Activated CD4-positive, CD25-positive, alpha-beta regulatory T cell treated with anti-CD3 and anti-CD28 coated beads, Interleukin-2, amount 50 U/mL, for 16 hours (primary cell): ENCODE results near the gene CNOT4.
"Not testable (repeated sequence)": the region's sequence is repeated elsewhere in the genome, so short reads cannot be mapped to it uniquely, and the experiment has no call there.

Experiments
- DNase-seq: peaks from one replicate; pipeline ENCODE4 v3.0.0-alpha.2; 2020; ENCODE audit warnings: low read depth, low spot score

CNOT4 gene

GRCh38 chr7:135459076-135459475, 50.8 kb downstream of the CNOT4 start:
- DNase-seq = no peak

GRCh38 chr7:135454060-135454459, 55.8 kb downstream of the CNOT4 start:
- DNase-seq = no peak

- DNase-seq = no peak
Observed at GRCh38 chr7:135449436-135449835, 60.5 kb downstream of the CNOT4 start.

- DNase-seq = no peak
Observed at GRCh38 chr7:135448753-135449152, 61.1 kb downstream of the CNOT4 start.

- no peak for DNase-seq
Observed at GRCh38 chr7:135447748-135448147, 62.2 kb downstream of the CNOT4 start.

DNA sequence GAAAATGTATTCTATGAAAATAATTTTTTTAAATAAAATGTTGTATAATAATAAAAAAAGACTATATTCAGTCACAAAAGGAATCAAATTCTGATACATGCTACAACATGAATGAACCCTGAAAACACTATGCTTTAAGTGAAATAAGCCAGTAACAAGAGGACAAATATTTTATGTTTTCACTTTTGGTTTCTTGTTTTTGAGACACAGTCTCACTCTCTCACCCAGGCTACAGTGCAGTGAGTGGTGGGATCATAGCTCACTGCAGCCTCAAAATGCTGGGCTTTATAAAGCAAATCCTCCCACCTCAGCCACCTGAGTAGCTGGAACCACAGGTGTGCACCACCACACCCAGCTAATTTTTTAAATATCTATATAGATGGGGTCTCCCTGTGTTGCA, 64.2 kb downstream of the CNOT4 start:
- DNase-seq = no peak

DNA sequence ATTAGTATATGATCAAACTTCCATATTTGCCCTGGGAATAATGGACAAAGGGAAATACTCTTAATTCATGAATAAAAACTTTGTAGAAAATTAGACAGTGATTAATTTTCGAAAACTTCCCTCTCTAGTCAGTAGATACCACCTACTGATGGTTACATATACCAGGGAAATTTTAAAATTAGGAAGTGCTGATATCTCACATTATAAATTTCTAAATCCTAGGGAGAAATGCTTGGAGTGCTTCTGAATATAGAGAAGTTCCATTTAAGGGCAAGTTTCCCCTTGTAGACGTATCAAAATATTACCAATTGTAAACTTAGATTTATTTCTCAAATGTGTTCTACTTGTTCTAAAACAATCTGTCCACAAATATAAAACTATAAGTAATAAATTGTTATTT, 64.6 kb downstream of the CNOT4 start:
- DNase-seq = not testable (repeated sequence)

DNA sequence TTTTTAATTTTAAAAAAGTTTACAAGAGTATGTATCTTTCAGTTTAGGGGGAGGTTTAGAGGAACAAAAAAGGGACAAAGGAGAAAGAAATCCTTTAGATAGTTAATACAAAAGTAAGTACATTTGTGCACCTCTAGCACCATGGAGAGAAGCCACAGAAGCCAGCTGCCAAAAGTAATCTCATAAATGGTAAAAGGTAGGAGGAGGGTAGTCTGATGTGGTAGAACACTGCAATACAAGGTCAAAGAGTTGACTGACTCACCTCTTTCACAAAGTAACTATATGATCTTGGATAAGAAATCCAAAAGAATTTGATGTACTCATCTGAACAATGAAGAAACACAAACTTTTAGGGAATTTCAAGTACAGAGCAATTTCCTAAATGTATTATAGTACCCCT, 68.1 kb downstream of the CNOT4 start:
- no peak for DNase-seq

DNA sequence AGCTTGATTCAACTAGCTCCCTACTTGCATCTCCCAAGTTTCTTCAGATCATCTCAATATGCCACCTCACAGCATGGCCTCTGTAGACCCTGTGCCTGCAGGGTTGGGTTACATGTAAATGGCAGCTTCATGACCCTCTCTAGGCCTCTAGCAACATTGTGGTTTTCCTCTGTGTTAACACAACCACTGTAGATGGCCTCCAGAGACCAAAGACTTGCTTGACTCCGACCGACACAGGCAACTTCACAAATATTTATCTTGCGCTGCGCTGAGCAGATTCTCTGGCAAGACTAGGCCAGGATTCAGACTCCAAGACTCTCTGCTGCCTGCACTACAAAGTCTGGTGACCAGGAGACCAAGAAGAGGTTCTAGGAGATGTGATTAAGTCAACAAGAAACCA, 75.9 kb downstream of the CNOT4 start:
- no peak for DNase-seq

DNA sequence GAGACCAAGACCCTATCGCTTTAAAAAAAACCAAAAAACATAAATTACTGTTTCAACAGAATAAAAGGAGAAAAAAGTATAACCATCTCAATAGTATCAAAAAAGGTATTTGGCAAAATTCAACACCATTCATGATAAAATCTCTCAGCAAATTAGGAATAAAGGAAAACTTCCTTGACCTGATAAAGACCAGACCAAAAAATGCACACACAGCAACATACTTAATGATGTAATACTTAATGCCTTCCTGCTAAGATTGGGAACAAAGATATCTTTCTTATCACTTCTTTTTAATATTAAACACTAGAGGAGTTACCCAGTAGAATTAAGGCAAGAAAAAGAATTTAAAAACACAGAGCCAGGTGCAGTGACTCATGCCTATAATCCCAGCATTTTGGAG, 79.3 kb downstream of the CNOT4 start:
- no peak for DNase-seq

- no peak for DNase-seq
Observed at GRCh38 chr7:135428879-135429278, 81.0 kb downstream of the CNOT4 start.

GRCh38 chr7:135428011-135428410, 81.9 kb downstream of the CNOT4 start:
- DNase-seq = no peak

DNA sequence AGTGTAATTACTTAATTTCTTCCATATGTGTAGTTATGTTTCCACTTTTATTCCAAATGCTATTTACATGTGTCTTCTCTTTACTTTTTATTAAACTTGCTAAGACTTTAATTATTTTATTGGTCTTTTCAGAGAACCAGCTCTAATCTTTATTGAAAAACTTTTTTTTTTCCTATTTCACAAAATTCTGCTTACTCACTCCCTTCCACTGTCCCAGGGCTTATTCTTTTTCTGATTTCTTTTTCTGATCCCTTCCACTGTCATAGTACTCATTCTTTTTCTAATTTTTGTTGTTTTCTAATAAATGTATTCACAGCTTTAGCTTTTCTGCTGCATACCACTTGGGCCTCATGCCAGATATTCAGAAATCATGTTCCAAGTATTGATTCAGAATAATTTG, 82.7 kb downstream of the CNOT4 start:
- no peak for DNase-seq

DNA sequence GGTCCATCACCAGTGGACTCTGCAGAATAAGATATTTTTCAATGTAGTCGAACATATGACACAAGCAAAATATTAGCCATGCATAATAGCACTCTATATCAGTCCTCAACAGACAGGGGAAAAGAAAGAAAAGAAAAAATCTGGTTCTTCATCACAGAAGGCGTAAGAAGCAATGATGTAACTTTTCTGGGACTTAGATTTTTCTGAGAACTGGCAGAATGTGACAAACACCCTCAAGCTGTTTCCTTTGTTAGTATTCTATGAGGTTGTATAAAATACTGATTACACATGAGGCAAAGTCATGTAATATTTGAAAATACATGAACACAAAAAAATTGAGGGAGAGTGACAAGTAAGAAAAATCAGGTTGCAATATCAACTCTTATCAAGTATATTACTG, 84.9 kb downstream of the CNOT4 start:
- DNase-seq = no peak

DNA sequence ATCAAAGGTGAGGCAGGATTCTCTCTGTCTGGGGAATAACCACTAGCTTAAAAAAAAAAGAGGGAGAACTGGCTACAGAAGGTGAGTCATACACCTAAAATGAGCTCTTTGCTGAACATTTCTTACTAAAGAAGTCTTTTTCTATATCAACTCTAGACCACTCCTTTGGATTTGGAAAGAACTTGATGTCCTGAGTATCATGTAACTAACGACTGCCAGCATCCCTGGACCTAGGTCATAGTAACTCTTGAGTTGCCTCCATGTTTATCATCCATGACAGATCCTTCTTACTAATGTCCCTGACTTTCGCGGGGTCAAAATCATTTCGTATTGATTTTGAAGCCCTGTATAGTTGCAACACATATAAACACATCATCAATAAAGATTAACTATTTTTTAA, 89.1 kb downstream of the CNOT4 start:
- no peak for DNase-seq

GRCh38 chr7:135416431-135416830, 93.5 kb downstream of the CNOT4 start:
- no peak for DNase-seq

DNA sequence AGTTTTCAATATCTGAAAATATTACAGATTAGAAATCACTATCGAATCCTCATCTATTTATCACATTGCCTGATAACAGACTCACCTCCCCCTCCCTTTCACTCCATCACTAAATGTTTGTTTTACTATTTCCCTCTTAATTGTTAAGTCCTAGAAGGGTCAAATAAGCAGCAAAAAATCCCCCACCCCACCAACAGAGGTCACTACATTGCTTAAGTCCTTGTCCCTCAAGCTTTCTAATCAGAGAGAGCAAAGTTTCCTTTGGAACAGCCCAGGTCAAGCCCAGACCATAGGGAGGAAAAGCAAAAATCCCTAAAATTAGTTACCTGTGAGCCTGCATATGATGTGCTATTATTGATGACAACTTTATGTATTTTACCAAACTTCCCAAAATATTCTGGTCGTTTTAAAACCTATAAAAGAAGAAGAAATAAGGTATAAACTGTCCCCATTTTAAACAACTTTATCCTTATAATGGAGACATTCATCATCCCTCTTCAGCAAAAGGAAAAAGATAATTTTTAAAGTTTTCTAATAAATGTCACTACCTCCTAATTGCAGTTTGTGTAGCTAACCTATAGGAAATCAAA, 95.0 kb downstream of the CNOT4 start:
- DNase-seq = no peak

GRCh38 chr7:135414208-135414607, 95.7 kb downstream of the CNOT4 start:
- no peak for DNase-seq

DNA sequence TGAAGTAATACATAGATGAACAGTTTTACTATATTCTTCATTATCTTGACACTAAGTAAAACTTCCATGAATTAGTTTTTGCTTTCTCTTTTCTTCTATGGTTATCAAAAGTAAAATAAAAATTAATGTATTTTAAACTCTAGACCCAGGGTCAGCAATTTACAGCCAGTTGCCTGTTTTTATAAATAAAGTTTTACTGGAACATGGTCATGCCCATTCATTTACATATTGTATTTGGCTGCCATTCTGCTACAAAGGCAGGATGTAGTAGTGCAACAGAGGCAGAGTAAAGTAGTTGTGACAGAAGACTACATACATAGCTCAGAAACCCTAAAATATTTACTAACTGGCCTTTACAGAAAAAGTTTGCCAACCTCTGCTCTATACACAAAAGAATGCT, 98.8 kb downstream of the CNOT4 start:
- no peak for DNase-seq

- no peak for DNase-seq
Observed at GRCh38 chr7:135410543-135410942, 99.4 kb downstream of the CNOT4 start.

- no peak for DNase-seq
Observed at GRCh38 chr7:135409845-135410542, 99.9 kb downstream of the CNOT4 start.

DNA sequence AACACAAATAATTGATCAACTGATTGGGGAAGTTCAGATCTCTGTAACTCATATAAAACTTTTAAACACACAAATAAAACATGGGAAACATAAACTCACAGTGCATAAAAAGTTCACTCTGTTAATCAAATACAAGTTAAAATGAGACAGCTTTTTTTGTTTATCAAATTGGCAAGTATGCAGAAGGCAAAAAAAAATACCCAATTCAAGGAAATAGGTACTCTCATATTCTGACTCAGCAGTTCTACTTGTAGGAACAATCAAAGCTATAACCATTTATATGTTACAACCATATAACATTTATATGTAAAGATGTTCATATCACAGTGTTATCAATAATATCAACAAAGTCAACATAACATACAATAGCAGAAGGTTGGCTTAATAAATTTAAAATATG, 102.0 kb downstream of the CNOT4 start:
- DNase-seq = no peak

DNA sequence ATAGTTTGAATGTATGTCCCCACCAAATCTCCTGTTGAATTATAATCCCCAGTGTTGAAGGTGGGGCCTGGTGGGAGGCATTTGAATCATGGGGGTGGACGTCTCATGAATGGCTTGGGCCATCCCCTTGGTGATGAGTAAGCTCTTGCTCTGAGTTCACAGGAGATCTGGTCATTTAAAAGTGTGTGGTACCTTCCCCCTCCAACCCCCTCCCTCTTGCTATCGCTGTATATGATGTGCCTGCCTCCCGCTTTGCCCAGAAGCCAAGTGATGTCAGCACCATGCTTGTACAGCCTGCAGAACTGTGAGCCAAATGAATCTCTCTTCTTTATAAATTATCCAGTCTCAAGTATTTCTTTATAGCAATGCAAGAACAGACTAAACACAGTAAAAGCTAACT, 103.0 kb downstream of the CNOT4 start:
- no peak for DNase-seq

DNA sequence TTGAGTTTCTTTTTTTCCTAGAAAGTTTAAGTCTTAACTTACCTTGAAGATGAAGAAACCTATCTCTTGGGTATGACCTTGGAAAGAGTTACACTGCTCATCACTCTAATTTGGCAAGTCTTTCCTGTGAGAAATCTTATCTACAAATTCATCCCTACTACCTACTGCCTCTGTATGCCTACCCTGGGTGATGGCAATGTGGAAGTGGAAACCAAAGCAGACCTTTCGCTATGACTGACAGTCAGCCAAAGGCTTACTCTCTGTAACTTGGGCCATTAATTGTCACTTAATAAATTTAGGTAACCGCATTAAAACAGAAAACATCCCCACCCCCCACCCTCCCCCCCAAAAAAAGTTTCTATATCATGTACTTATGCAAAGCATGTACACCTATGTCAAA, 103.9 kb downstream of the CNOT4 start:
- DNase-seq = no peak
